ENCODE data around the gene MAP2K4. TPM values are rescaled to one million over a fixed set of nuclear protein-coding genes. Genes with fewer than 3 reads are reported as not detected.

Gene MAP2K4
- total RNA-seq, 1 donor from 2014 or later: 36.5 TPM

- Mint-ChIP-seq H3K27me3 (ENCODE audit: unreplicated experiment) (no peaks in the 10 kb centered on the region), H3K4me1 (ENCODE audit: unreplicated experiment) (no peaks in the 10 kb centered on the region), H3K27ac (ENCODE audit: unreplicated experiment) (no peak overlapping the region), H3K4me3 (ENCODE audit: unreplicated experiment) (no peak overlapping the region), H3K36me3 (ENCODE audit: low read depth, unreplicated experiment) (no peaks in the 10 kb centered on the region), H3K9me3 (ENCODE audit: unreplicated experiment) (no peaks in the 10 kb centered on the region)
- no peak for TF ChIP-seq CTCF (IDR thresholded peaks at IDR 0.05; ENCODE audit: unreplicated experiment)
- no peak for DNase-seq (ENCODE audit: low spot score)
Measured at GRCh38 chr17:12178644-12179330, 158.1 kb downstream of the MAP2K4 start.

- Mint-ChIP-seq H3K4me3 (ENCODE audit: unreplicated experiment) (no peak overlapping the region), H3K27me3 (ENCODE audit: unreplicated experiment) (peaks cover 1% of the 10 kb centered on the region), H3K36me3 (ENCODE audit: low read depth, unreplicated experiment) (no peaks in the 10 kb centered on the region), H3K27ac (ENCODE audit: unreplicated experiment) (no peak overlapping the region), H3K9me3 (ENCODE audit: unreplicated experiment) (no peaks in the 10 kb centered on the region), H3K4me1 (ENCODE audit: unreplicated experiment) (no peaks in the 10 kb centered on the region)
- DNase-seq (ENCODE audit: low spot score): peak; percentile 37
- TF ChIP-seq CTCF (IDR thresholded peaks at IDR 0.05; ENCODE audit: unreplicated experiment): peak; percentile 82
Measured at GRCh38 chr17:12180644-12181261, 160.1 kb downstream of the MAP2K4 start.

- TF ChIP-seq CTCF (IDR thresholded peaks at IDR 0.05; ENCODE audit: unreplicated experiment): no peak
- no peak for DNase-seq (ENCODE audit: low spot score)
- peaks cover 11% of the 10 kb centered on the region for H3K9me3 Mint-ChIP-seq (ENCODE audit: unreplicated experiment)
- H3K36me3 Mint-ChIP-seq (ENCODE audit: low read depth, unreplicated experiment): peaks cover 7% of the 10 kb centered on the region
- H3K27me3 Mint-ChIP-seq (ENCODE audit: unreplicated experiment): peaks cover 2% of the 10 kb centered on the region
- H3K27ac Mint-ChIP-seq (ENCODE audit: unreplicated experiment): no peak overlapping the region
- no peak overlapping the region for H3K4me3 Mint-ChIP-seq (ENCODE audit: unreplicated experiment)
- H3K4me1 Mint-ChIP-seq (ENCODE audit: unreplicated experiment): peaks cover 2% of the 10 kb centered on the region
Measured at GRCh38 chr17:12187658-12188057, 167.0 kb downstream of the MAP2K4 start.

- H3K27ac Mint-ChIP-seq (ENCODE audit: unreplicated experiment): no peak overlapping the region
- no peak for TF ChIP-seq CTCF (IDR thresholded peaks at IDR 0.05; ENCODE audit: unreplicated experiment)
- H3K36me3 Mint-ChIP-seq (ENCODE audit: low read depth, unreplicated experiment): peaks cover 7% of the 10 kb centered on the region
- peaks cover 2% of the 10 kb centered on the region for H3K4me1 Mint-ChIP-seq (ENCODE audit: unreplicated experiment)
- H3K27me3 Mint-ChIP-seq (ENCODE audit: unreplicated experiment): peaks cover 4% of the 10 kb centered on the region
- H3K4me3 Mint-ChIP-seq (ENCODE audit: unreplicated experiment): no peak overlapping the region
- DNase-seq (ENCODE audit: low spot score): no peak
- peaks cover 7% of the 10 kb centered on the region for H3K9me3 Mint-ChIP-seq (ENCODE audit: unreplicated experiment)
Measured at GRCh38 chr17:12193144-12193735, 172.6 kb downstream of the MAP2K4 start.

Small RNA genes lying within 50 kb of the gene (microRNA-seq; reads per million reads assigned to microRNA genes)
- gene MIR744 (ENCODE audit: unreplicated experiment): 5,320 reads per million, percentile 98 among the genes with 10 or more reads in this experiment

Other genes starting within 250 kb of the MAP2K4 start
- gene ZNF18, start 23.4 kb upstream of the MAP2K4 start, total RNA-seq (ENCODE audit: unreplicated experiment): 5.3 TPM

All from endothelial cell (in vitro differentiated cells).